GM19452 (cell line): ENCODE data around the gene PPM1N.

Experiments
- ATAC-seq: cut with Tn5 transposase; IDR thresholded peaks from one replicate; pipeline ENCODE4 v1.9.1; 2021; ENCODE audit not compliant: unreplicated experiment

Gene PPM1N

DNA sequence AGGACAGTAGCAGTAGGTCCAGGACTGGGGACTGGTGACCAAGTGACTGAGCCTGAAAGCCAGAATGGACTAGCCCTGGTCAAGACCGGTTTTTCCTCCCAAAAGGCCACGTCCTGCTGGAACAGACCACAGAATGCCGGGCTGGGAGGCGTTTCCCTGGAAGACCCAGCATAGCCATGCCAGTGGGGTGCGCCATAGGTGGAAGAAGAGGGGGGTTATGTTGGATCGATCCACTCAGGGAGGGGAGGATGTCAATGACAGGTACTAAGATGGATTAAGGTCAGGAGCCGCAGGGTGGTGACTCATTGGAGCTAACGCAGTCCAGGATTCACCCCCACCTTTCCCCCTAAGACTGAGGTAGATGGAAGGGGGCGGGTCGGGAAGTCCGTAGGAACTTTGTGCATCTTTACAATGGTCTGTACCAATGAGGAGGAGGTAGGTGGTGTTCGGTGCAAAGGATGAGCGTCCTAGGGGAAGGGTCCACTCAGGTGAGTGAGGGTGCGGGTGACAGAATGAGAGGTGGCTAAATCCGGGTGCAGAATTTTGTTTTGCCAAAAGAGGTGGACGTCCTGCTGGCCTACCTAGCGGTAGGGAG lies 30.0 kb downstream of the PPM1N start:
- no peak for ATAC-seq

DNA sequence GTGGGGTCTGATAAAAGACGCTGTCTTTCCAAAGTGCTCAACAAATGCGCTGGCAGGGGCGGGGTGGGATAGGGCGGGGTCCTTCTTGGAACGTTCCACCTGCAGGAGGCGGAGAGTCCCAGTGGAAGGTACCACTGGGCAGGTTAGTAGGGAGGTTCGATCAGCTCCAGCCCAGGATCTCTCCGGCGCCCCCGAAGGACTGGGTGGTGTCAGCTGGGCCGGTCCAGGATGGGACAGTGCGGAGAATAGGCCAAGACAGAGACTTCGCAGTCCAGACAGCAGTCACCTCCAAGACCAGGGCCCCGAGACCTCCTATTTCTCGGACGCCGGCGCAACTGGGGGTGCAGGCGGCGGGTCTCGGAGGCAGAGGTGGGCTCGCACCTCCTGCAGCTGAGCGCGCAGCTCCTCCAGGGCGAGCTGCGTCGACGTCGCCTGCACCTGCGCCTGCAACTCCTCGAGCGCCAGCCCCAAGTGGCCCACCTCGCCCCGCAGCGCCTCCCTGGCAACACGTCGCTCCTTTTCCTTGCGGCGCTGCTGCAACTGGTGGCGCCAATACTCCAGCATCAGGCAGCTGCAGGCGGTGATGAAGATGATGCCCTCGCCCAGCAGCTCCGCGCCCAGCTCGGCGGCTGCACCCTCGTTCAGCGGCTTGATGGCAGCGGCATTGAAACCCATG lies 30.6 kb downstream of the PPM1N start:
- no peak for ATAC-seq

DNA sequence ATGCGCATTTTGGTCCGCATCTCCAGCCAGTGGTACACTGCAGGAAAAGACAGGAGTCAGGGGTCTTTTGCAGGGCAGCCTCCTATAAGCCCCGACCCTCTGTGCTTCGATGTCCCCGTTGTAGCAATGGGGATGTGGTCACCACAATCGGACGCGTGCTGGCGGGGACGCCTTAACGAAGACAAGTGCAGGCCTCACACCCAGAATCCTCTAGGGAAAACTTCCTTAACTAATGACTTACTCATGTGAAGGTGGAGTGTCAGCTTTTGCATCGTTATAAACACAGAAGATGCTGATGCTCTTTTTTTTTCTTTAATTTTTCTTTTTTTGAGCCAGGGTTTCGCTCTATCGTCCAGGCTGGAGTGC lies 31.2 kb downstream of the PPM1N start:
- ATAC-seq = no peak

DNA sequence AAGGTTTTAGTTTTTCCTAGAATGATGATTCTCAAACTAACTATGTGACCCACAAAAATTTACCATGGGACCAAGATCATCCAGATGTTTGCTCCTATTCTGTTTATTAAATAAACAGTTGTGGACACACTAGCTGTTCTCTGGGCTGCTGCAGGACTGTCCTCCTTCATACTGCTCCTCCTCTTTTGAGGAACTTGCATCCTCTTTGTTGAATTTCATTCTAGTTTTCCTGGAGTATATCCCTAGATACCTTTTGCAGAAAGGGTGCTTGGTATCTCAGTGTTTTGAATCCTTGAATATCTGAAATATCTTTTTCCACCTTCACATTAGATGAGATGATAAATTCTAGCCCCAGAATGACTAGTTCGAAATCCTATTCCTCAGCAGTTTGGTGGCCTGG lies 33.1 kb downstream of the PPM1N start:
- no peak for ATAC-seq

DNA sequence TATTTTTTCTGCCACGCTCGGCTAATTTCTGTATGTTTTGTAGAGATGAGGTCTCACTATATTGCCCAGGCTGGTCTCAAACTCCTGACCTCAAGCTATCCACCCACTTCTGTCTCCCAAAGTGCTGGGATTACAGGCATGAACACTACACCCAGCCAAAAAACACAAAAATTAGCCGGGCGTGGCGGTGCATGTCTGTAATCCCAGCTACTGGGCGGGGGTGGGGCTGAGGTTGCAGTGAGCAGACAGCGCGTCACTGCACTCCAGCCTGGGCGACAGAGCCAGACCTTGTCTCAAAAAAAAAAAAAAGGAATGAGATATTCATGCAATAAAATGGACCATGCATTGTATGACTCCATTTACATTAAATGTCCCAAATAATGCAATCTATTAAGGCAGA lies 41.2 kb downstream of the PPM1N start:
- ATAC-seq = no peak

DNA sequence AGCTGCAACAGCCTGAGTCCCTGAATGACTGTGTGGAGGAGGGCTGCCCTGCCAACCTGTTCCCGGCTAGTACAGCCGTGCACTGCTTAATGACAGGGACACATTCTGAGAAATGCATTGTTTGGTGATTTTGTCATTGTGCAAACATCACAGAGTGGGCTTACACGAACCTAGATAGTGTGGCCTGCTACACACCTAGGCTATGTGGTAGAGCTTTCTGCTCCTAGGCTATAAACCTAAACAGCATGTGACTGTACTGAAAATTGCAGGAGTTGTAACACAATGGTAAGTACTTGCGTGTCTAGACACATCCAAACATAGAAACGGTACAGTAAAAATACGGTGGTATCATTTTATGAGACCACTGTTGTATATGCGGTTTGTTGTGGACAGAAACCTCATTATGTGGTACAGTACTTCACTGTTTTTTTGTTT lies 44.0 kb downstream of the PPM1N start:
- no peak for ATAC-seq

DNA sequence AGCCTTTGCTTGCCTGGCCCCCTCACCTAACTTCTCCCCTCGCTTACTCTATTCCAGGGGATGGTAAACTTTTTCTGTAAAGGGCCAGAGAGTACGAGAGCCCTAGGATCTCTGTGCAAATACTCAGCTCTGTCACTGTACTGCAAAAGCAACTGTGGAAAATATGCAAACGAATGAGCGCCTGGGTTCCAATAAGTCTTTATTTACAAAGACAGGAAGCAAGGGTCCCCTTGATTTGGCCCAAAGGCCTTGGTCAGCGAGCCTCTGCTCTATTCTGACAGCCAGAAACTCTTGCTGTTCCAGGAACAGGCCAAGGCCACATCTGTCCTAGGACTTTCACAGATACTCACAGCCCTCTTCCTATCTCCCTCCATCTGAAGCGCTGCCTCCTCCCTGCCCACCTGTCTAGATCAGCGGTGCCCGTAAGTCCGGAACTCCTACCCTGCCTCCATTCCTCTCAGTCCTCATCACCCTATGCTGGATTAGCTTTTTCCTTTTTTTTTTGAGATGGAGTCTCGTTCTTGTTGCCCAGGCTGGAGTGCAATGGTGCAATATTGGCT lies 49.0 kb downstream of the PPM1N start:
- ATAC-seq = no peak

DNA sequence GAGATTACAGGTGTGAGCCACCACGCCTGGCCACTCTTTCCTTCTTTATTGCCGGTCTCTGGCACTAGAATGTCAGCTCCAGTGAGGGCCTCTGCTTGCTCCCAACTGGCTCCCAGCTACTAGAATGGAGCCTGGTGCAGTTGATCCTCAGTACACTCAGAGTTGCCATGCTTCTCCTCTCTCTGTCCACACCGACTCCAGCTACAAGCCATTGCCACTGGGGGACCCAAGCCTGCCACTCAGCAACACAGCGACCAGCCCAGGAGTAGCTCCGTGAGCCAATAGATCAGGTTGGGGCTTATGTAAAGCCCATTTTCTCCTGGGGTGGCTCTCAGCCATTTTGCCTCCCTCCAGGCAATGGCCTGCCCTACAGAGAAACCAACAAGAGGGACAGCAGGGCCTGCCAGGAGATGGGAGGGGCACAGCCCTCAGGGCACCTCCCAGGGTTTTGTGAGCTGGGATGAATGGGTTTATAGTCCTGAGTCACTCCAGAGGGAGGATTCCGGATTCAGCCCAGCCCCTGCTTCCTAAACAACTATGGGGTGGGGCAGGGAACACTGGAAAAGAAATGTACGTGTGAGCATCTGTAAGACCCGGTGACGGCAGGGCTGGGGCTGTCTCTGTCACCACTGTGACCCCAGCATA lies 49.8 kb downstream of the PPM1N start:
- ATAC-seq = no peak
